GM23338 (cell line): ENCODE data around the gene UNC13C. TPM values are rescaled to one million over a fixed set of nuclear protein-coding genes. Genes with fewer than 3 reads are reported as not detected.

ENCODE experiments used
- ATAC-seq: fragments of 200-7000 bp; cut with Tn5 transposase; 3 replicates; pipeline ENCODE4 v1.9.1; 2020
- DNase-seq: peaks from one replicate; pipeline ENCODE4 v3.0.0-alpha.2; 2015; ENCODE audit warnings: low spot score
- H2AFZ ChIP-seq: fragments of 200-600 bp; sonication (generic); 2 replicates; pipeline ENCODE4 v1.8.0; 2016; ENCODE audit warnings: antibody characterized with exemption, mild to moderate bottlenecking, moderate library complexity
- H3F3A ChIP-seq: fragments of 200-600 bp; sonication (generic); replicated peaks from 2 replicates; pipeline ENCODE4 v1.8.0; 2017; ENCODE audit warnings: antibody characterized with exemption, mixed run types, low read depth
- H3K27ac ChIP-seq: fragments of 200-600 bp; sonication (generic); 2 replicates; pipeline ENCODE4 v1.6.1; 2016; ENCODE audit warnings: low read depth
- H3K27me3 ChIP-seq: fragments of 200-600 bp; sonication (generic); 2 replicates; pipeline ENCODE4 v1.8.0; 2016; ENCODE audit warnings: mild to moderate bottlenecking, mixed run types, moderate library complexity; ENCODE audit not compliant: insufficient read depth
- H3K36me3 ChIP-seq: fragments of 200-600 bp; sonication (generic); 2 replicates; pipeline ENCODE4 v1.8.0; 2016; ENCODE audit warnings: mild to moderate bottlenecking; ENCODE audit not compliant: insufficient read depth
- H3K4me1 ChIP-seq: fragments of 200-600 bp; sonication (generic); 2 replicates; pipeline ENCODE4 v1.8.0; 2016; ENCODE audit warnings: mild to moderate bottlenecking, moderate library complexity; ENCODE audit not compliant: insufficient read depth
- H3K4me2 ChIP-seq: fragments of 200-600 bp; sonication (generic); 2 replicates; pipeline ENCODE4 v1.7.1; 2017; ENCODE audit warnings: mixed run types
- H3K4me3 ChIP-seq: fragments of 200-600 bp; sonication (generic); 2 replicates; pipeline ENCODE4 v1.6.1; 2016; ENCODE audit warnings: mixed run types
- H3K79me2 ChIP-seq: fragments of 200-600 bp; sonication (generic); replicated peaks from 2 replicates; pipeline ENCODE4 v1.8.0; 2017; ENCODE audit warnings: mild to moderate bottlenecking; ENCODE audit not compliant: insufficient read depth
- H3K9me2 ChIP-seq: fragments of 200-600 bp; sonication (generic); 2 replicates; pipeline ENCODE4 v1.8.0; 2017; ENCODE audit not compliant: insufficient read depth
- H4K20me1 ChIP-seq: fragments of 200-600 bp; sonication (generic); replicated peaks from 2 replicates; pipeline ENCODE4 v1.8.0; 2017; ENCODE audit warnings: mild to moderate bottlenecking; ENCODE audit not compliant: insufficient read depth
- H3K27ac Mint-ChIP-seq: 2 replicates; pipeline ENCODE4 v1.8.0; 2020; ENCODE audit warnings: inconsistent platforms, mild to moderate bottlenecking, moderate library complexity, mixed read lengths
- H3K27me3 Mint-ChIP-seq: 3 replicates; pipeline ENCODE4 v1.8.0; 2022; ENCODE audit warnings: low read depth, mild to moderate bottlenecking, moderate library complexity, mixed read lengths, inconsistent platforms; ENCODE audit not compliant: insufficient read depth, poor library complexity
- H3K36me3 Mint-ChIP-seq: 3 replicates; pipeline ENCODE4 v1.8.0; 2021; ENCODE audit warnings: low read depth, mild to moderate bottlenecking, inconsistent platforms, moderate library complexity, mixed read lengths
- H3K4me1 Mint-ChIP-seq: 3 replicates; pipeline ENCODE4 v1.8.0; 2020; ENCODE audit warnings: mild to moderate bottlenecking, inconsistent platforms, mixed read lengths
- H3K4me3 Mint-ChIP-seq: 3 replicates; pipeline ENCODE4 v1.8.0; 2021; ENCODE audit warnings: moderate library complexity, mild to moderate bottlenecking, inconsistent platforms, mixed read lengths
- H3K9me3 Mint-ChIP-seq: 3 replicates; pipeline ENCODE4 v1.8.0; 2020; ENCODE audit warnings: moderate library complexity, mild to moderate bottlenecking, inconsistent platforms, mixed read lengths
- CTCF ChIP-seq, 2 experiments: fragments of 200-600 bp in 1 of 2; sonication (generic) in 1 of 2; conservative IDR thresholded peaks; 2 replicates each; pipeline versions ENCODE4 v1.5.1 to v1.6.1; 2016 to 2017; ENCODE audit warnings: antibody characterized with exemption in 2 of 2, low read depth in 2 of 2, mild to moderate bottlenecking in 2 of 2, moderate library complexity in 1 of 2
- ETS1 ChIP-seq: IDR thresholded peaks from 2 replicates; pipeline ENCODE4 v1.6.1; 2016; ENCODE audit warnings: antibody characterized with exemption
- REST ChIP-seq: IDR thresholded peaks from one replicate; pipeline ENCODE4 v1.6.1; 2018; ENCODE audit warnings: antibody characterized with exemption; ENCODE audit not compliant: unreplicated experiment
- STAT1 ChIP-seq: IDR thresholded peaks from one replicate; pipeline ENCODE4 v1.6.1; 2016; ENCODE audit warnings: antibody characterized with exemption; ENCODE audit not compliant: unreplicated experiment
- ZNF114 ChIP-seq: fragments of 250-450 bp; sonication (Bioruptor Pico); IDR thresholded peaks from 2 replicates; pipeline ENCODE4 v1.5.0; 2020; ENCODE audit warnings: mild to moderate bottlenecking, moderate library complexity
- polyA plus RNA-seq: library from polyadenylated mRNA; unstranded; fragments of >200 nt; fragmentation: Nextera tagmentation; extraction: Ambion mirVana; gene quantifications from 2 replicates; pipeline ENCODE4 v1.2.1, GENCODE V29; 2016
- total RNA-seq: library from RNA; depleted of rRNA; stranded (reverse); fragments of >200 nt; shearing (Covaris generic); gene quantifications from 2 replicates; pipeline ENCODE4 v1.2.3, GENCODE V29; 2014

The UNC13C gene
- total and polyA plus RNA-seq, 2 experiments from 2014 or later: 0.03 TPM; not detected in 1

GRCh38 chr15:54500330-54500729 is 522.1 kb downstream of the UNC13C start (continued):
- TF ChIP-seq ETS1: no peak
- no peak for TF ChIP-seq STAT1
- no peak for TF ChIP-seq REST
- TF ChIP-seq CTCF (conservative IDR thresholded peaks at IDR 0.05; ENCODE audit: low read depth in 2 of 2): no peak

- Histone ChIP-seq H3K9me2 (no peaks in the 10 kb centered on the region), H3F3A (no peaks in the 10 kb centered on the region), H4K20me1 (no peaks in the 10 kb centered on the region), H3K36me3 (no peaks in the 10 kb centered on the region; the same call in 1 of the 2 replicates), H3K27ac (no peak overlapping the region), H3K27me3 (no peaks in the 10 kb centered on the region), H3K79me2 (no peaks in the 10 kb centered on the region), H3K4me2 (no peak overlapping the region), H3K4me3 (no peak overlapping the region), H2AFZ (no peak overlapping the region), H3K4me1 (peaks cover 6% of the 10 kb centered on the region)
- no peaks in the 10 kb centered on the region for H3K27me3 Mint-ChIP-seq
- ATAC-seq (no peak), DNase-seq (no peak)
- peaks cover 23% of the 10 kb centered on the region for H3K4me1 Mint-ChIP-seq
- TF ChIP-seq ZNF114 (CRISPR knock-in tag) (no peak), REST (no peak)
- H3K9me3 Mint-ChIP-seq: peaks cover 27% of the 10 kb centered on the region
- no peak overlapping the region for H3K4me3 Mint-ChIP-seq
- H3K27ac Mint-ChIP-seq: no peak overlapping the region
- no peaks in the 10 kb centered on the region for H3K36me3 Mint-ChIP-seq
These were observed 524.3 kb downstream of the UNC13C start for GRCh38 chr15:54502416-54503075.
